Activated CD8-positive, alpha-beta memory T cell treated with anti-CD3 and anti-CD28 coated beads for 36 hours (primary cell): ENCODE data around the gene PLA2G15. TPM values are rescaled to one million over a fixed set of nuclear protein-coding genes. Genes with fewer than 3 reads are reported as not detected.

Experiments
- CTCF ChIA-PET: fragments of 350-600 bp; sonication (Branson Sonifier 250); formaldehyde crosslinking; loops from one replicate; lab custom pipeline; 2021; ENCODE audit warnings: antibody characterized with exemption; lab: Charles Lee
- POLR2A ChIA-PET: fragments of 350-600 bp; sonication (Branson Sonifier 250); formaldehyde crosslinking; loops from one replicate; lab custom pipeline; 2021; ENCODE audit warnings: antibody characterized with exemption; lab: Charles Lee
- total RNA-seq, 2 experiments: library from RNA; stranded (reverse); gene quantifications; one replicate each; pipeline ENCODE4 v1.2.3, GENCODE V29; 2021

Gene PLA2G15
- total RNA-seq, 2 experiments from 2014 or later, result 9.3 to 9.5 TPM

DNA sequence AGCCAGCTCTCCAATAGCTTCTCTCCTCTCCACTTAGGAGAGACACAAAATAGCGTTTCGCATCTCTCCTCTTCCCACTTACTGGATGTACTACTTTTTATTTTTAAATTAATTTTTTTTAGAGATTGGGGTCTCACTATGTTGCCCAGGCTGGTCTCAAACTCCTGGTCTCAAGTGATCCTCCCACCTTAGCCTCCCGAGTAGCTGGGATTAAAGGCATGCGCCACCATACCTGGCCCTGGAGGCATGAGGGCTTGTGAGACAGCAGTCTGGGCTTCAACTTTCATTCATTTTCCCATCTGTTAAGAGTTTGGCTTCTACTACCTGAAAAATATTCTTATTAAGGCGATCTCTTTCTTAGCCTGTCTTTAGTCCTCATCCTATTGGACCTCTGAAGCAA is 47.3 kb downstream of the PLA2G15 start:
- POLR2A ChIA-PET, result interaction anchor here (0.8 kb wide), 1 partner anchor 18 kb away, joined by 3 read pairs; the partner anchor contains the start of genes PRMT7 and SLC7A6OS

DNA sequence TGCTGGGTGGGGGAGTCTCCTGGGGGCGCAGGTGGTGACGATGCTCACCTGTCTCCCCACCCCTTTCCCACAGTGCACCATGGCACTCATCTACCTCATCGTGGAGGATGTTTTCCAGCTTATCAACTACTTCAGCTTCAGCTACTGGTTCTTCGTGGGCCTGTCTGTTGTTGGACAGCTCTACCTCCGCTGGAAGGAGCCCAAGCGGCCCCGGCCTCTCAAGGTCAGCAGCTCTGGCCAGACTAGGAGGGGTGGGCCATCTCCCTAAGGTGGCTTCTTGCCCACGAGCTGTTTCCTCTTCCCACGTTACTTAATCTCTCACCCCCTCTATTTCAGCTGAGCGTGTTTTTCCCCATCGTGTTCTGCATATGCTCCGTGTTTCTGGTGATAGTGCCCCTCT is 51.1 kb downstream of the PLA2G15 start:
- ChIA-PET POLR2A (no interaction called here), CTCF (interaction anchor here (0.6 to 4.1 kb wide), 2 partner anchors 33 to 684 kb away, joined by 3 to 18 read pairs; partner anchors contain the start of gene SLC7A6)

More for the DNA sequence above, 47.3 kb downstream of the PLA2G15 start:
- CTCF ChIA-PET, result interaction anchor here (0.8 to 1.1 kb wide), 2 partner anchors 32 to 37 kb away, joined by 3 to 6 read pairs; no protein-coding TSS in a partner anchor

DNA sequence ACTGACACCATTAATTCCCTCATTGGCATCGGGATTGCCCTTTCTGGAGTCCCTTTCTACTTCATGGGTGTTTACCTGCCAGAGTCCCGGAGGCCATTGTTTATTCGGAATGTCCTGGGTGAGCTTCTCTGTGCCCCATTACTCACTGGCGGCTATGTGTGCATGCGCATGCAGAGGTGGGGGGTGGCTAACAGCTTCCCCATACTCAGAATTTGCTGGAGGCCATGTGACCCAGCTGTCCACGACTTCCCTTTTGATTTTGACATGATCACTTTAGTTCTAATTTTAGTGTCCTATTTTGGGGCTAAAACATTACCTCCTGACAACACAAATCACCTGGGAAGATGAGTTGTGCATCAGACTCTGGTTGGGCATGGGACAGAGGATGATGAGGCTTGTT is 51.5 kb downstream of the PLA2G15 start:
- POLR2A ChIA-PET, result no interaction called here

DNA sequence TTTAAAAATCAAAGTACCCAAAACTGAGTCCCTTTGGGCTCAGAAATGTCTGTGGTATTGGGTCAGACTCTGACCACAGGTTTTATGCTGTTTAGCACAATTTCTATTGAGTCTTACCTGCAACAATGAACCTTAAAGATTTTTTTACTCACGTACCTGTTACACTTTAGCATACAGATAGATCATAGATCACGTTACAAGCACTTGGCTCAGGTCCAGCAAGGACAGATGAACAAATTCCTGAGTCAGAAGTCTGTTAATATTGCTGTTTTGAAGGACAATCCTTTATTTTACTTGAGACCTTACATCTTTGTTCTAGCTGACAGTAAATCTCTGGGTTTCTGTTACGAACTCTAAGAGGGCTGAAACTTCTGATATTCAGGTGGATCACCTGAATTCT is 52.7 kb downstream of the PLA2G15 start:
- ChIA-PET POLR2A (interaction anchor here (0.7 kb wide), 1 partner anchor 13 kb away, joined by 3 read pairs; the partner anchor contains the start of genes PRMT7 and SLC7A6OS), CTCF (interaction anchor here (0.7 to 3.3 kb wide), 2 partner anchors 34 to 36 kb away, joined by 3 to 9 read pairs; partner anchors contain the start of gene SLC7A6)

More for the DNA sequence above, 51.5 kb downstream of the PLA2G15 start:
- CTCF ChIA-PET, result interaction anchor here (0.6 to 4.1 kb wide), 2 partner anchors 33 to 684 kb away, joined by 3 to 18 read pairs; partner anchors contain the start of gene SLC7A6

DNA sequence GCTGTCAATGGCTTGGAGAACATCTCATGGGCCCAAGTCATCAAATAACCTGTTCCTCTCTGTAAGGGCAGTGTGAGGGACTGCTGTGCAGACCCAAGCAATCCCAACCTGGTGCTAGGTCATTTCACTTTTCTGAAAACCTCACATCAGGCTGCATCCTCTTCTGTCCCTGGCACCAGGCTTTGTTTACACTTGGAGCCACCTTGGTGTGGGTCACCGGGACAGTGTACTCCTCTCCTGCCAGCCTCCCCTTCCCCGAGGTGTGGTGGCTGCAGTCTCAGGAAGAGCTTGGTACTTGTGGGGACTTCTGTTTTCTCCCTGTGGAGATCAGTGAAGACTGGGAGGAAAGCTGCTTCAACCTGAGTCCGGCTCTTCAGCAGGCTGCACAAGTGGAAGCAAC is 53.1 kb downstream of the PLA2G15 start:
- POLR2A ChIA-PET, result interaction anchor here (0.7 kb wide), 1 partner anchor 13 kb away, joined by 3 read pairs; the partner anchor contains the start of genes PRMT7 and SLC7A6OS
- CTCF ChIA-PET, result interaction anchor here (0.7 to 3.3 kb wide), 3 partner anchors 31 to 37 kb away, joined by 3 to 9 read pairs (median 3); partner anchors contain the start of gene SLC7A6

DNA sequence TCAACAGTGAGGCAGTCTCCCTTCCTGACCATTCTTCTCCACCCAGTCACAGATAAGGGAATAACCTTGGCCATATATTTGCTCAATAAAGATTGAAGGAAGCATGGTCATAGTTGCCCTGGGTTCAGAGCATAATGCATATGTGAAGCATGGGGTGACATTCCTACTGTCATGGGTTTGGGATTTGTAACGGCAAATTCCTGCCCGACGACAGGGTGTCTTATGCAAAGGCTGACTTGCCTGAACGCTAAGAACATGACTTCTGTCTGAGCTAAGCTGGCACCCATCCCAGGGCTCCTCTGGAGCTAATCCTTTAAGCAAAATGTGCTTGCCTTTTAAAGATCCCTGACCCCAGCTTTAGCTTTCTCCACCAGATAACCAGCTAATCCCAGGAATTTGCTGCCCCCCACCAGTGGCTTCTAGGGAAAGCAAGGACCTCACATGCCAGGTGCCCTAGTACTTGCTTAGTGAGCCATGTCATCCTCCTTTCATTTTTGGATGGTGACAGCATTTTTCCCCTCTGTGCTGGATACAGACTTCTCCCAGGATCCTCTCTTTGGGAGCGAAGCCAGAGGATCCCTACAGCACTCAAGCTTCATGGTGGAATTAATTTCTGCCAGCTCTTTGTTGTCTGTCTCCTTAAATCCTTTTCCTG is 53.9 kb downstream of the PLA2G15 start:
- ChIA-PET CTCF (interaction anchor here (0.9 to 3.3 kb wide), 3 partner anchors 10 to 36 kb away, joined by 3 to 9 read pairs (median 8); partner anchors contain the start of gene SLC7A6), POLR2A (no interaction called here)

DNA sequence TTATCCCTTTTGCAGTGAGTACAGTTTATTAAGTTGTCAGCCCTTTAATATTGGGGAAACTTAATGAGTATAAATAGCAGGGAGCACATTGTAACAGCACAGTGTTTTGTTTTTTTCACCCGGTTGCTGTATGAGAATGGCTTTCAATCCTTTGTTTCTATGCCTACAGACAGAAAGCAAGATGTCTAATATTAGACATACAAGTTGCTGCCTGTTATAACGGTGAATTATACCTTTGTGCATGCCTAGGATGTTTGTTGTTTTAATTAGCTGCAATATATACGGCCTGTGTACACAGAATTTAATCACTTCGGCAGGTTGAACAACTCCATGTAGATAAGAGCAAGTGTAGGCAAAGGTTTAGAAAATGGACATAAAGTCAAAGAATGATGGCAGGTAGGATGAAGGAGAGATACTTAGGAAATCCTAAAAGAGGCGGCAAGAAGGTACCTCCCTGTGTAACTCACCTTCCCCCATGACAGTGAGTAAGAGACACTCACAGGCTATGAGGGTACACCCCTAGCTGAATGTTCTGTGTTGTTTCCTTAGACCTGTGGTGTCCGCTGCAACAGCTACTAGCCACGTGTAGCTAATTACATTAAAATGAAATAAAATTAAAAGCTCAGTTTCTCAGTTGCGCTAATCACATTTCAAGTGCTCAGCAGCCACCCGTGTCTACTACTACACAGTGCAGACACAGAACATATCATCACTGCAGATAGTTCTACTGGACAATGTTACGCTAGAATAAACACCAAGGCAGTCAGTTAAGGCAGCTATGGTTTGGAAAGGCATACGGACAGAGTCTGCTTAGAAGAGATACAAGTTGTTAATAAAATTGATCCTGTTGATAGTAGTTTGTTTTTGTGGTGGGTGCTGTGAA is 54.6 kb downstream of the PLA2G15 start:
- ChIA-PET CTCF (interaction anchor here (0.7 to 3.3 kb wide), 6 partner anchors 9 to 59 kb away, joined by 3 to 9 read pairs (median 4); partner anchors contain the start of gene SLC7A6), POLR2A (interaction anchor here (0.6 kb wide), 1 partner anchor 1454 kb away, joined by 3 read pairs; no protein-coding TSS in a partner anchor)

DNA sequence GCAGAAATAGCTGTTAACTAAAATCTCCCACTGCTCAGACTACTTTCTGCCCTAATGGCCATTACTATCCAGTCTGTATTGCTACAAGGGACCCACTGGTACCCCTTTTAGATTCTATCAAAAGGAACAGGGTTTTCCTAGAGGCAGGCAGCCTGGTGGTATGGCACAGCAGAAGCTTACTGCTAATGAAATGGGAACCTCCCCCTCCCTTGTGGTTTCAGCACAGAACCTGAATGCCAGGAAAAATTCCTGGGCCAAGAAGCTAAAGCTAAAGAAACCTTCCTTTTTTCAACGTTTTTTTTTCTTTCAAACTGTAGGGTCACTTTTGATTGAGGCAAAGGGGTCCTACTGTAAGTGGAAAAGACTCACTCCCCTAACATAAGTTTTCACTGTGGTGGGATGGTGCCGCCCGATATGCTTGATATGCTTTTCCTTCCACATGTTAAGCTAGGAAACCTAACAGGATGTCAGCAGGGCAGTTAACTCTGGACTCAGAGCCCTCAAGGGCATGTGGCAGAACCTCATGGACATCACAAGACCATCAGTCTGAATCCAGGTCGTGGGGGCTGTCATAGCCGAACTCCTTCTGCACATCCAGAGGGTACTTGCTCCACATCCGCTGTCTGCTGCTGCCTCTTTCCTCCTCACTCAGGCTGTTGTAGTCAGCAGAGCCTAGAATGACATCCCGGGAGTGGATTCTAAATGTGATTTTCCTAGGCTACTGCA is 55.7 kb downstream of the PLA2G15 start:
- ChIA-PET CTCF (interaction anchor here (0.9 to 3.3 kb wide), 5 partner anchors 10 to 60 kb away, joined by 3 to 9 read pairs (median 6); partner anchors contain the start of genes PRMT7, SLC7A6 and SLC7A6OS), POLR2A (interaction anchor here (0.6 to 0.9 kb wide), 2 partner anchors 17 to 1452 kb away, joined by 3 to 4 read pairs; no protein-coding TSS in a partner anchor)

DNA sequence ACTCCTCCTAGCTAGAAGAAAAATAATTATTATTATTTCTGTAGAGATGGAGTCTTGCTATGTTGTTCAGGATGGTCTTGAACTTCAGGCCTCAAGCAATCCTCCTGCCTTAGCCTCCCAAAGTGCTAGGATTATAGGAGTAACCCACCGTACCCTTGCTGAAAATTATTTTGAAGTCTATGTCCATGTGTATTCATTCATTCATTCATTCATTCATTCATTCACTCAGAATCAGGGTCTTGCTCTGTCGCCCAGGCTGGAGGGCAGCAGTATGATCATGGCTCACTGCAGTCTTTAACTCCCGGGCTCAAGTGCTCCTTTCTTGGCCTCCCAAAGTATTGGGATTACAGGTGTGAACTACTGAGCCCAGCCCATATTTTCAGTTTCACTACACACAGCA is 61.5 kb downstream of the PLA2G15 start:
- CTCF ChIA-PET, result no interaction called here
- POLR2A ChIA-PET, result no interaction called here

DNA sequence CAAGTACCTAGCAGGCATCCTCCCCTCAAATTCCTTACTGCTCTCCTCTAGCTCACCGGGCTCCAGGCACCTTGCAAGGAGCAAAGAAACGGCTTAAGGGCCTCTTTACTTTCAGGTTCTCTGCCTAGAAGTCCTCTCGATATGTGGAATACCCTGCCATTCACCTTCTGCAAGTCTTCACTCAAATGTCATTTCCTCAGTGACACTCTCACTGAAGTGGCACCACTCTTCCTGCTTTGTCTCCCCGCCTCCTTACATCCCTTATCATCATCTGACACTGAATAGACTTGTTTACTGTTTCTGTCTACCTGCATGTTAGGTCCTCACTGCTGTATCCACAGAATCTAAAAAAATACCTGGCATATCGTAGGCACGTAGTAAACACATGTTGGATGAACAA is 64.6 kb downstream of the PLA2G15 start:
- CTCF ChIA-PET, result interaction anchor here (0.9 to 1.2 kb wide), 2 partner anchors 47 to 48 kb away, joined by 4 to 6 read pairs; no protein-coding TSS in a partner anchor
- POLR2A ChIA-PET, result no interaction called here

DNA sequence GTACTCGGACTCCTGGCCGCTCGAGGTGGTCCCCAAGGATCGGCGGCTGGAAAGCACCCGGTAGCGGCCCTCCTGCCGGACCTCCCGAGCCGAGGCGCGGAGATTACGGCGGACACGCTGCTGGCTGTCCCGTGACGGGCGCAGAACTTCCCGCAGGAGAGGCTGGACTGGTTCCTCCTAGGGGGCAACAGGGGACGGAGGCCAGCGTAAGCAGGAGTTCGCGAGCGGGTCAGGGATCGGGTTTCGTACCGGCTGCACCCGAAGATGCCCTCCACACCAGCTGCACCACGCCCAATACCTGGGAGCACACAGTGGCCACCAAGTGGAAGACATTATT is 65.2 kb downstream of the PLA2G15 start:
- ChIA-PET POLR2A (interaction anchor here (0.5 to 1.8 kb wide), 11 partner anchors 9 to 347 kb away, joined by 3 to 21 read pairs (median 4); partner anchors contain the start of gene SLC7A6), CTCF (interaction anchor here (0.7 to 2.4 kb wide), 12 partner anchors 9 to 65 kb away, joined by 3 to 23 read pairs (median 3); partner anchors contain the start of genes PLA2G15 and SLC7A6)

Other genes with a start within 250 kb of the PLA2G15 start
- gene DPEP2, start 245.9 kb upstream of the PLA2G15 start, total RNA-seq, result 1 to 10 TPM; 1.3 to 1.5 TPM
- not detected for gene DPEP2NB, start 229.5 kb upstream of the PLA2G15 start, total RNA-seq
- gene DDX28, start 222.1 kb upstream of the PLA2G15 start, total RNA-seq, result 10 to 100 TPM; 27.5 to 28.8 TPM
- 10 to 100 TPM; 37.1 to 40.3 TPM for gene DUS2, start 222.1 kb upstream of the PLA2G15 start, total RNA-seq
- gene NFATC3, start 160.0 kb upstream of the PLA2G15 start, total RNA-seq, result 10 to 100 TPM; 93.1 to 95.4 TPM
- gene ESRP2, start 9.2 kb upstream of the PLA2G15 start, total RNA-seq, result under 1 TPM; 0.27 to 0.48 TPM
- gene SLC7A6, start 19.2 kb downstream of the PLA2G15 start, total RNA-seq, result 10 to 100 TPM; 99.2 to 99.4 TPM
- gene SLC7A6OS, start 65.6 kb downstream of the PLA2G15 start, total RNA-seq, result 10 to 100 TPM; 20.9 to 22.6 TPM
- gene PRMT7, start 65.6 kb downstream of the PLA2G15 start, total RNA-seq, result 10 to 100 TPM; 60.2 to 62.9 TPM
- gene SMPD3, start 203.1 kb downstream of the PLA2G15 start, total RNA-seq, result under 1 TPM; 0.19 TPM